Esophagus squamous epithelium (tissue), 5 donors: Measurements from ENCODE around the gene HS3ST3A1. TPM values are rescaled to one million over a fixed set of nuclear protein-coding genes. Genes with fewer than 3 reads are reported as not detected.

Experiments used
- DNase-seq: peaks from one replicate; lab custom pipeline; 2025; lab: John Stamatoyannopoulos, UW
- H3K27ac ChIP-seq, 4 donors: fragments of 200-600 bp; sonication (generic); one replicate each; pipeline ENCODE4 v1.5.1; 2016 to 2019; ENCODE audit warnings: mild to moderate bottlenecking in 1 of 4
- H3K27me3 ChIP-seq, 4 donors: fragments of 200-600 bp; sonication (generic); 1 replicate in 3 of 4; 2 replicates in 1 of 4; pipeline versions ENCODE4 v1.5.1 to v1.6.0; 2017 to 2021; ENCODE audit warnings: antibody characterized with exemption in 1 of 4
- H3K36me3 ChIP-seq, 3 donors: fragments of 200-600 bp; sonication (generic); one replicate each; pipeline ENCODE4 v1.5.1; 2016 to 2019
- H3K4me1 ChIP-seq, 3 donors: fragments of 200-600 bp; sonication (generic); one replicate each; pipeline ENCODE4 v1.5.1; 2017 to 2019
- H3K4me3 ChIP-seq, 4 donors: fragments of 200-600 bp; sonication (generic); 1 replicate in 3 of 4; 2 replicates in 1 of 4; pipeline ENCODE4 v1.5.1; 2016 to 2019; ENCODE audit warnings: mild to moderate bottlenecking in 2 of 4, moderate library complexity in 1 of 4
- H3K9me3 ChIP-seq, 3 donors: fragments of 200-600 bp; sonication (generic); one replicate each; pipeline ENCODE4 v1.5.1; 2016 to 2019
- CTCF ChIP-seq, 6 experiments: fragments of 450-650 bp in 4 of 6; fragments of 200-600 bp in 2 of 6; sonication (generic) in 2 of 6; IDR thresholded peaks; one replicate each; pipeline ENCODE4 v1.5.1; 2016 to 2019; ENCODE audit warnings: antibody characterized with exemption in 6 of 6, mild to moderate bottlenecking in 4 of 6, moderate library complexity in 4 of 6
- POLR2A ChIP-seq, 4 donors: fragments of 450-650 bp; IDR thresholded peaks; one replicate each; pipeline ENCODE4 v1.6.1; 2017; ENCODE audit warnings: antibody characterized with exemption in 4 of 4, mild to moderate bottlenecking in 4 of 4, moderate library complexity in 3 of 4
- WGBS, 2 donors: methylation state at CpG; one replicate each; pipeline ENCODE4 v1.1.5; 2018; 5-methylcytosine and 5-hydroxymethylcytosine counted together
- intact Hi-C: fragments of 100-400 bp; cut with DNase I; formaldehyde crosslinking; loops from one replicate; pipeline ENCODE4 v1.15.0; 2022
- total RNA-seq, 4 donors: library from RNA; depleted of rRNA; stranded (reverse); fragments of >200 nt; gene quantifications; one replicate each; pipeline ENCODE4 v1.1.0, GENCODE V29; 2016
- donor health status: DM: yes; HTN: yes; CAD: no.

HS3ST3A1 gene
- total RNA-seq, 4 donors from 2014 or later: 12.0 to 17.5 (median 14.1) TPM

- Histone ChIP-seq H3K36me3 (no peaks in the 10 kb centered on the region), H3K27me3 (peaks cover 0 to 3% (median 0%) of the 10 kb centered on the region in 4 donors), H3K4me3 (no peak overlapping the region), H3K27ac (no peak overlapping the region), H3K9me3 (no peaks in the 10 kb centered on the region), H3K4me1 (no peaks in the 10 kb centered on the region)
- TF ChIP-seq POLR2A (IDR thresholded peaks at IDR 0.05) (no peak), CTCF (IDR thresholded peaks at IDR 0.05) (no peak)
- DNase-seq: no peak
- intact Hi-C loops: no loop called here
- WGBS, 2 donors: 78 to 90% methylated on average over 9 to 11 of the region's 14 CpGs
These were observed 40.0 kb downstream of the HS3ST3A1 start for GRCh38 chr17:13561606-13562270.

- intact Hi-C loops: no loop called here
- Histone ChIP-seq H3K4me3 (no peak overlapping the region), H3K9me3 (no peaks in the 10 kb centered on the region), H3K36me3 (no peaks in the 10 kb centered on the region), H3K4me1 (no peaks in the 10 kb centered on the region), H3K27ac (no peak overlapping the region), H3K27me3 (peaks cover 0 to 3% (median 0%) of the 10 kb centered on the region in 4 donors)
- TF ChIP-seq POLR2A (IDR thresholded peaks at IDR 0.05): no peak
- no peak for TF ChIP-seq CTCF (IDR thresholded peaks at IDR 0.05)
- 71 to 85% methylated on average over 1 of the region's 1 CpG for WGBS, 2 donors
- no peak for DNase-seq
These were observed 40.8 kb downstream of the HS3ST3A1 start for GRCh38 chr17:13560935-13561334.

- Histone ChIP-seq H3K27me3 (no peaks in the 10 kb centered on the region), H3K36me3 (no peaks in the 10 kb centered on the region), H3K4me1 (no peaks in the 10 kb centered on the region), H3K9me3 (no peaks in the 10 kb centered on the region), H3K27ac (no peak overlapping the region), H3K4me3 (no peak overlapping the region)
- DNase-seq: no peak
- intact Hi-C loops: no loop called here
- no peak for TF ChIP-seq CTCF (IDR thresholded peaks at IDR 0.05)
- TF ChIP-seq POLR2A (IDR thresholded peaks at IDR 0.05): no peak
- 53 to 58% methylated on average over 3 of the region's 3 CpGs for WGBS, 2 donors
These were observed 43.1 kb downstream of the HS3ST3A1 start for GRCh38 chr17:13558588-13558987.

- WGBS, 2 donors: 83 to 88% methylated on average over 6 of the region's 6 CpGs
- no peak overlapping the region for H3K4me3 ChIP-seq
- no peaks in the 10 kb centered on the region for H3K9me3 ChIP-seq
- intact Hi-C loops: no loop called here
- no peak overlapping the region for H3K27ac ChIP-seq
- no peak for TF ChIP-seq CTCF (IDR thresholded peaks at IDR 0.05)
- TF ChIP-seq POLR2A (IDR thresholded peaks at IDR 0.05): no peak
- H3K27me3 ChIP-seq: no peaks in the 10 kb centered on the region
- no peaks in the 10 kb centered on the region for H3K36me3 ChIP-seq
- DNase-seq: no peak
- no peaks in the 10 kb centered on the region for H3K4me1 ChIP-seq
These were observed 44.7 kb downstream of the HS3ST3A1 start for GRCh38 chr17:13557077-13557476.

- no peaks in the 10 kb centered on the region for H3K36me3 ChIP-seq
- no peak for DNase-seq
- intact Hi-C loops: no loop called here
- no peak for TF ChIP-seq CTCF (IDR thresholded peaks at IDR 0.05)
- no peak for TF ChIP-seq POLR2A (IDR thresholded peaks at IDR 0.05)
- no peak overlapping the region for H3K4me3 ChIP-seq
- H3K9me3 ChIP-seq: no peaks in the 10 kb centered on the region
- H3K4me1 ChIP-seq: no peaks in the 10 kb centered on the region
- H3K27me3 ChIP-seq: no peaks in the 10 kb centered on the region
- WGBS, 2 donors: 96 to 98% methylated on average over 4 of the region's 5 CpGs
- H3K27ac ChIP-seq: no peak overlapping the region
These were observed 47.5 kb downstream of the HS3ST3A1 start for GRCh38 chr17:13554231-13554630.
